Measurements from ENCODE around the gene MACROD2.

GRCh38 chr20:14996883-14997672 lies 1001.8 kb downstream of the MACROD2 start:
- TF ChIP-seq POLR2A (IDR thresholded peaks at IDR 0.05) (no peak), CTCF (IDR thresholded peaks at IDR 0.05) (no peak)
